GM18867 (cell line): ENCODE data around the gene PDCD6IP.
"Not testable (repeated sequence)": the region's sequence is repeated elsewhere in the genome, so short reads cannot be mapped to it uniquely, and the experiment has no call there.

Experiments used
- ATAC-seq: cut with Tn5 transposase; IDR thresholded peaks from one replicate; pipeline ENCODE4 v1.9.1; 2021; ENCODE audit warnings: mild to moderate bottlenecking, moderate library complexity; ENCODE audit not compliant: unreplicated experiment

The PDCD6IP gene

GRCh38 chr3:33848624-33849347 lies 50.4 kb downstream of the PDCD6IP start:
- no peak for ATAC-seq

GRCh38 chr3:33850599-33850998 lies 52.2 kb downstream of the PDCD6IP start:
- not testable (repeated sequence) for ATAC-seq

DNA sequence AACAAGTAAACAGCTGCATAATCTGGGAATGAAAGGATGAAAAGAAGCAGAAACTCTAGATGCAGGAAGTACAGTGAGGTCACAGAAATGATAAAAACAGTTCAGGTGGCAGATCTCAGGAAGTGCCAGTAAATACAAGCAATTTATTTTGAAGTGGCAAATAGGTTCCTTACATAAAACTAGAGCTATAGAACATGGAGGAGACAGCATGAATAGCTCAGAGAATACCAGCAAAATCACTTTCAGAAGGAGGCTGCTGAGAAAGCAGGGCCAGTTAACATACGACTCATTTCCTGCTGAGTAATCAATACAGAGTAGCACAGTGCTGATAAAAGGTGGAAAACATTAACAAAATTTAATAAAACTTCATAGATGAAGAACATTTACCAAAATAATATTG lies 57.0 kb downstream of the PDCD6IP start:
- ATAC-seq, result not testable (repeated sequence)

GRCh38 chr3:33855884-33856546 lies 57.6 kb downstream of the PDCD6IP start:
- ATAC-seq, result no peak

- ATAC-seq, result not testable (repeated sequence)
Observed at GRCh38 chr3:33857701-33858100, 59.3 kb downstream of the PDCD6IP start.

DNA sequence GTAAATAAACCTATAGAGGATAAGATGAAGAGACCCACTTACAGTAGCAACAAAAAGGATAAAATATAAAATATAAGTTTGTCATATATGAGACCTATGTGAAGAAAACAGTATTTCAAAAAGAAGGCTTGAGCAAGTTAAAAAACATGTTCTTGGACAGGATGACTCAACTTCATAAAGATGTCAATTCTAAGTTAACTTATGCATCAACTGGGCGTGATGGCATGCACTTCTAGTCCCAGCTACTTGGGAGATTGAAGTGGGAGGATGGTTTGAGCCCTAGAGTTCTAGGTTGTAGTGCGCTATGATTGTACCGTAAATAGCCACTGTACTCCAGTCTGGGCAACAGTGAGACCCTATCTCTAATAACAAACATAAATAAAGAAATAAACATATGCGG lies 59.7 kb downstream of the PDCD6IP start:
- no peak for ATAC-seq

DNA sequence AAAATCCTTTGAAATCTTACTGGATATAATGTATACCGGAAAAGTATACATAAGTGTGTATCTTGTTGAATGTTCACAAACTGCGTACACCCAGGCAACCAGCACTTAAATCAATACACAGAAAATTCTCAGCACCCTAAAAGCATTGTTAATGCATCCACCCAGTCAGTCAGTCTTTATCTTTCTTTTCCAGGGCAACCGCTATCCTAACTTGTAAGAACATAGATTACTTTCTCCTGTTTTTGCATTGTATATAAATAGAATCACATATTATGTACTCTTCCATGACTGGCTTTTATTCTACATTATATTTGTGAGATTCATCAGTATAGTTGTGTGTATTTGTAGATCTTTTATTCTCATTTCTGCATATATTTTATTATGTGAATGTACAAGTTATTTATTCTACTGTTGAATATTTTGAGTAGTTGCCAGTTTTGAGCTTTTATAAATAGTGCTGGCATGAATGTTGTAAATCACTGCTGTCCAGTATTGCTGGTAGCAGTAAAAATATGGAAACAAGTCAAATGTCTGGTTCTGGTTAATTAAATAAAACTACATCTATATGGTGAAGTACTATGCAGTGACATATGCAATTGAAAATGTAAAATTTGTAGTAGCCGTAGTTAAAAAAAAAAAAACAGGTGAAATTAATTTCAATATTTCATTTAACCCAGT lies 62.1 kb downstream of the PDCD6IP start:
- ATAC-seq, result no peak

DNA sequence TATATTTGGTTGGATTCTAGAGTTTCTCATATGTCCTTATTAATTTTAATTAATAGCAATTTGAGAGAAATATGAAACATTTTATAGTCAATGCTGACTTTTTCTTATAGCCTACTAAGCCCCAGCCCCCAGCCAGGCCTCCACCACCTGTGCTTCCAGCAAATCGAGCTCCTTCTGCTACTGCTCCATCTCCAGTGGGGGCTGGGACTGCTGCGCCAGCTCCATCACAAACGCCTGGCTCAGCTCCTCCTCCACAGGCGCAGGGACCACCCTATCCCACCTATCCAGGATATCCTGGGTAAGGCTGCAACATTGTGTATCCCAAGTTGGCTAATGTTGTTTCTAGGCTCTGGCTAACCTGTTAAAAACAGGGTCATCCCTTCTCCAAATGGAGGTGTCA lies 66.7 kb downstream of the PDCD6IP start:
- no peak for ATAC-seq

- no peak for ATAC-seq
Observed at GRCh38 chr3:33868309-33868708, 69.9 kb downstream of the PDCD6IP start.

DNA sequence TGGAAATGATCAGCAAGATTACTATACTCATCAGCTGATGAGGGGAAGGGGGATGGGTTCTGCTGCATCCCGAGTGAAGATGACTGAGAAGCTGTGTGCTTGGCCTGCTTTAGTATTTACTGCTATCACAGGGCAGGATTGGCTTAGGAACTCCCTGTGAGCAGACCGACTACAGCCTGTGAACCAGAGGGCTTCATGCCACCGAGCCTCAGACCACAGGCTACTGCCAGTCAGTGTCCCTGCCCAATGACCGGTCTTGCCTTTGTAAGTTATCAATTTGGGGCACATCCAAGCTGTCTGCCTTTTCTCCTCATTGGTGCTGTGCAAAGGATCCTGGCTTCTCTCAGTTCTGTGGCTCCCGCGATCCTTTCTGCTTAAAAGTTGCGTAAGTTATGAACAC lies 71.5 kb downstream of the PDCD6IP start:
- ATAC-seq, result no peak

GRCh38 chr3:33874815-33875214 lies 76.4 kb downstream of the PDCD6IP start:
- no peak for ATAC-seq

DNA sequence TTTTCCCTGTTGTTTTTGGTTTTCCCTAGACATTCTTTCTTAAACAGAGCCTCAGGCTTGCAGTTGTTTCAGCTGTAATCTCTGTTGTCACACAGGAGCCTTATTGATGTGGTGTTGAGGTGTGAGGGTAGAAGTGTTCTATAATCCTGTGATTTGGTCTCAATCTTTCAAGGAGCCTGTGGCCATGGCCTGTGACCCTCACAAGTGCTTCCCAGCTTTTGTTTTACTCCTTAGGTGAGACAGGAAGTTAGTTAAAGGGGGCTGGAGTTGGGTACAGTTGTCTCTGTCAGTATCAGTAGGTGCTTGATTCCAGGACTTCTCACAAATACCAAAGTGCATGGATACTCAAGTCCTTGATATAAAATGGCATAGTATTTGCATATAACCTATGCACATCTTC lies 77.2 kb downstream of the PDCD6IP start:
- no peak for ATAC-seq

DNA sequence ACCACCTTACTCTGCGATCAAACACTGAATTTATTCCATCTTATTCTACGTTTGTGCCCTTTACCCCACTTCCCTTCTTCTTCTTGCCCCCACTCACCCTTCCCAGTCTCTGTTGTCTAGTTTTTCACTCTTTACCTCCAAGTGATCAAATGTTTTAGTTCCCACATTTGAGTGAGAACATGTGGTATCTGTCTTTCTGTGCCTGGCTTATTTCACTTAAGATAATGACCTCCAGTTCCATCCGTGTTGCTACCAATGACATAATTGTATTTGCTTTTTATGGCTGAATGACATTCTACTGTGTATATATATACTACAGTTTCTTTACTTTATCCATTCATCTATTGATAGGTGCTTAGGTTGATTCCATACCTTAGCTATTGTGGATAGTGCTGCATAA lies 78.8 kb downstream of the PDCD6IP start:
- no peak for ATAC-seq

GRCh38 chr3:33879540-33879939 lies 81.1 kb downstream of the PDCD6IP start:
- ATAC-seq, result no peak

GRCh38 chr3:33881156-33882064 lies 83.0 kb downstream of the PDCD6IP start:
- ATAC-seq, result no peak

DNA sequence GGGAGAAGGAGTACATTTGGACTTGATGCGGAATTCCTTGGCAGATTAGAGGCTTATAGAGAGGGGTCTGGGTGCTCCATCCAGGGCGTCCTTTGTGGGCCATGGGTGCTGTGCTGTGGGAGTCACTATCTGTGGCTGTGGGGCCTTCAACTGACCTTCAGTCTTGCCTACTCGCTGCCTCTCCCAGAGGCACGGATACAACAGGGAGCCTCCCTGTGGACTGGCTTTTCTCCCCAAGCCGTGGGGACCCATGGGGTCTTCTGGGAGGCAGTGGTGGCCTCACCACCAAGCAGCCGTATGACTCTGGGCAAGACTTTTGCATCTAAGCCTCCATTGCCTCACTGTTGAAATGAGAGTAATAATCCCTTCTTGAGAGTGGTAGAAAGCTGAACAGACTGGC lies 83.9 kb downstream of the PDCD6IP start:
- no peak for ATAC-seq

GRCh38 chr3:33883538-33883950 lies 85.1 kb downstream of the PDCD6IP start:
- peak; percentile 52 for ATAC-seq

GRCh38 chr3:33883951-33884561 lies 85.6 kb downstream of the PDCD6IP start:
- no peak for ATAC-seq

- ATAC-seq, result no peak
Observed at GRCh38 chr3:33884701-33885100, 86.3 kb downstream of the PDCD6IP start.

- no peak for ATAC-seq
Observed at GRCh38 chr3:33885496-33885895, 87.1 kb downstream of the PDCD6IP start.

DNA sequence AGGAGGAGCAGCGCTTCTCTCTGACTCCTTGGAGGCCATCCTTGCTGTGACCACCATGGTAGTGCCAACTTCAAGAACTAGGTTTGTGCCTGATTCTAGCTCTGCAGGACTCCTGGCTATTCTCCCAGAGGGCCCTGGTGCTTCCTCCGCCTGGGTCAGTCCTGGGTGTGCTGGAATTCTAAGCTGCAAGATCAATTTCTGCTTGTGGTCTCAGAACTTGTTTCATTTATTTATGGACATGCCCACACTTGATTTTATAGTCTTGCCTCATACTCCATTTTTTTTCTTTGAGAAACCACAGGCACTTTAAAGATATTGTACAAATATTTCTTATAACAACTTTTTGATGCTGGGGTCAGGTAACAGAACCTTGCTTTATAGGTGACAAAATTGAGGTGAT lies 87.6 kb downstream of the PDCD6IP start:
- no peak for ATAC-seq
